H1 (cell line): ENCODE results near the gene C20orf144. TPM values are rescaled to one million over a fixed set of nuclear protein-coding genes. Genes with fewer than 3 reads are reported as not detected.

ENCODE experiments used
- CTCF ChIA-PET: fragments of 300-600 bp; sonication (Branson Sonifier 250); formaldehyde crosslinking; loops from one replicate; lab custom pipeline; 2021; ENCODE audit not compliant: partially characterized antibody; lab: Charles Lee
- POLR2A ChIA-PET: fragments of 300-600 bp; sonication (Branson Sonifier 250); formaldehyde crosslinking; loops from one replicate; lab custom pipeline; 2021; ENCODE audit warnings: inconsistent platforms; ENCODE audit not compliant: partially characterized antibody; lab: Charles Lee
- DNase-seq, 2 experiments: peaks; one replicate each; pipeline versions ENCODE4 v3.0.0 to v3.0.0-alpha.2; 2010 to 2022; ENCODE audit warnings: low spot score in 2 of 2, low read depth in 1 of 2, mixed read lengths in 1 of 2
- FAIRE-seq: peaks from 2 replicates; lab custom pipeline; 2011; peaks lifted over from hg19 to GRCh38; lab: Jason Lieb, UNC
- H2AFZ ChIP-seq: 2 replicates; pipeline ENCODE4 v1.8.1; 2012; ENCODE audit warnings: low read length, inconsistent platforms
- H2AK5ac ChIP-seq: 2 replicates; pipeline ENCODE4 v1.6.1; 2013; ENCODE audit warnings: low read depth, low read length
- H2BK120ac ChIP-seq: replicated peaks from 2 replicates; pipeline ENCODE3; 2013; ENCODE audit warnings: low read depth, low read length, inconsistent platforms
- H2BK12ac ChIP-seq: 2 replicates; pipeline ENCODE4 v1.6.1; 2013; ENCODE audit warnings: low read depth, low read length
- H2BK15ac ChIP-seq: 2 replicates; pipeline ENCODE4 v1.6.1; 2013; ENCODE audit warnings: low read length
- H2BK20ac ChIP-seq: 2 replicates; pipeline ENCODE4 v1.6.1; 2013; ENCODE audit warnings: low read length
- H2BK5ac ChIP-seq: 2 replicates; pipeline ENCODE4 v1.6.1; 2013; ENCODE audit warnings: low read depth, low read length
- H3K14ac ChIP-seq: 2 replicates; pipeline ENCODE4 v1.6.1; 2013; ENCODE audit warnings: inconsistent platforms; ENCODE audit not compliant: insufficient read length
- H3K18ac ChIP-seq: 2 replicates; pipeline ENCODE4 v1.6.1; 2013; ENCODE audit warnings: low read length; ENCODE audit errors: extremely low read depth
- H3K23ac ChIP-seq: 2 replicates; pipeline ENCODE4 v1.6.1; 2013; ENCODE audit warnings: inconsistent platforms; ENCODE audit not compliant: insufficient read length
- H3K23me2 ChIP-seq: 2 replicates; pipeline ENCODE4 v1.6.1; 2013; ENCODE audit warnings: low read depth, low read length
- H3K27ac ChIP-seq: 2 replicates; pipeline ENCODE4 v1.6.1; 2011; ENCODE audit warnings: low read depth, low read length, inconsistent platforms
- H3K27me3 ChIP-seq, 4 experiments: replicated peaks in 1 of 4; 1 replicate in 1 of 4; 2 replicates in 3 of 4; pipeline versions ENCODE4 v1.6.1 to v1.8.1; 2011 to 2013; ENCODE audit warnings: low read length in 3 of 4, mild to moderate bottlenecking in 3 of 4, inconsistent platforms in 2 of 4, mixed read lengths in 2 of 4, moderate library complexity in 1 of 4; ENCODE audit not compliant: control insufficient read depth in 3 of 4, insufficient read depth in 3 of 4; ENCODE audit errors: extremely low read depth in 1 of 4
- H3K36me3 ChIP-seq, 4 experiments: 2 replicates each; pipeline versions ENCODE4 v1.6.1 to v1.8.1; 2011 to 2013; ENCODE audit warnings: mild to moderate bottlenecking in 4 of 4, low read length in 3 of 4, moderate library complexity in 2 of 4, control low read depth in 1 of 4, inconsistent platforms in 1 of 4; ENCODE audit not compliant: insufficient read depth in 4 of 4, control insufficient read depth in 2 of 4
- H3K4ac ChIP-seq: replicated peaks from 2 replicates; pipeline ENCODE3; 2013; ENCODE audit warnings: low read length, low read depth, mixed read lengths, inconsistent platforms; ENCODE audit not compliant: insufficient read length
- H3K4me1 ChIP-seq, 4 experiments: replicated peaks in 1 of 4; 1 replicate in 1 of 4; 2 replicates in 3 of 4; pipeline versions ENCODE4 v1.6.1 to v1.8.1; 2011 to 2013; ENCODE audit warnings: low read length in 3 of 4, inconsistent platforms in 2 of 4, mixed read lengths in 1 of 4; ENCODE audit not compliant: insufficient read depth in 4 of 4, control insufficient read depth in 3 of 4
- H3K4me2 ChIP-seq, 2 experiments: 2 replicates each; pipeline versions ENCODE4 v1.6.1 to v1.8.1; 2011 to 2013; ENCODE audit warnings: low read depth in 2 of 2, low read length in 2 of 2, control low read depth in 1 of 2, inconsistent platforms in 1 of 2, mild to moderate bottlenecking in 1 of 2; ENCODE audit not compliant: insufficient read depth in 1 of 2
- H3K4me3 ChIP-seq, 4 experiments: fragments of 200-600, 300-600 bp in 1 of 4; sonication (generic), shearing (Covaris generic), sonication (Bioruptor Twin) in 1 of 4; 2 replicates each; pipeline versions ENCODE4 v1.5.1 to v1.8.1; 2011 to 2016; ENCODE audit warnings: low read length in 4 of 4, low read depth in 3 of 4, control low read depth in 2 of 4, inconsistent platforms in 2 of 4, mild to moderate bottlenecking in 2 of 4, mixed read lengths in 1 of 4, moderate library complexity in 1 of 4; ENCODE audit not compliant: insufficient read depth in 2 of 4; ENCODE audit errors: extremely low read depth in 1 of 4
- H3K56ac ChIP-seq: replicated peaks from 2 replicates; pipeline ENCODE3; 2013; ENCODE audit warnings: low read depth, mild to moderate bottlenecking, mixed read lengths, low read length, inconsistent platforms; ENCODE audit not compliant: insufficient read length
- H3K79me1 ChIP-seq: 2 replicates; pipeline ENCODE4 v1.6.1; 2013; ENCODE audit warnings: low read depth, low read length, control low read depth
- H3K79me2 ChIP-seq, 2 experiments: 2 replicates each; pipeline versions ENCODE4 v1.6.1 to v1.8.1; 2012 to 2013; ENCODE audit warnings: low read length in 2 of 2, mild to moderate bottlenecking in 2 of 2, inconsistent platforms in 1 of 2; ENCODE audit not compliant: insufficient read depth in 2 of 2, control insufficient read depth in 1 of 2
- H3K9ac ChIP-seq, 4 experiments: replicated peaks in 1 of 4; 1 replicate in 1 of 4; 2 replicates in 3 of 4; pipeline versions ENCODE4 v1.6.1 to v1.8.1; 2011 to 2013; ENCODE audit warnings: low read depth in 3 of 4, low read length in 3 of 4, control low read depth in 2 of 4, mild to moderate bottlenecking in 2 of 4, moderate library complexity in 2 of 4, inconsistent platforms in 1 of 4; ENCODE audit errors: extremely low read depth in 1 of 4
- H3K9me3 ChIP-seq, 2 experiments: 2 replicates each; pipeline versions ENCODE4 v1.6.1 to v1.8.1; 2012 to 2013; ENCODE audit warnings: mild to moderate bottlenecking in 2 of 2, moderate library complexity in 2 of 2, control low read depth in 1 of 2, inconsistent platforms in 1 of 2, low read depth in 1 of 2, low read length in 1 of 2, mixed read lengths in 1 of 2; ENCODE audit not compliant: insufficient read depth in 2 of 2
- H4K20me1 ChIP-seq, 2 experiments: replicated peaks in 1 of 2; 2 replicates each; pipeline versions ENCODE3 to v1.8.1; 2011 to 2013; ENCODE audit warnings: inconsistent platforms in 2 of 2, low read length in 2 of 2, mild to moderate bottlenecking in 1 of 2; ENCODE audit not compliant: insufficient read depth in 2 of 2, control insufficient read depth in 1 of 2
- H4K5ac ChIP-seq: 2 replicates; pipeline ENCODE4 v1.6.1; 2013; ENCODE audit warnings: low read length, low read depth, mixed read lengths, inconsistent platforms; ENCODE audit not compliant: insufficient read length
- H4K8ac ChIP-seq: 2 replicates; pipeline ENCODE4 v1.8.0; 2013; ENCODE audit warnings: mild to moderate bottlenecking, moderate library complexity, low read length, inconsistent platforms; ENCODE audit not compliant: insufficient read depth; ENCODE audit errors: extremely low read depth
- H4K91ac ChIP-seq: replicated peaks from 2 replicates; pipeline ENCODE3; 2013; ENCODE audit warnings: low read length, mixed read lengths, inconsistent platforms; ENCODE audit not compliant: insufficient read length
- BACH1 ChIP-seq: IDR thresholded peaks from 2 replicates; pipeline ENCODE4 v1.6.1; 2012; ENCODE audit warnings: low read length, improper control_type of control experiment
- BCL11A ChIP-seq, 2 experiments: IDR thresholded peaks; one replicate each; pipeline ENCODE4 v1.6.1; 2011; ENCODE audit warnings: low read depth in 2 of 2, low read length in 2 of 2, mild to moderate bottlenecking in 2 of 2
- CBX8 ChIP-seq: fragments of 300-800, 300-1000 bp; sonication (generic); IDR thresholded peaks from 2 replicates; pipeline ENCODE4 v1.7.1; 2016; ENCODE audit warnings: low read depth, low read length, borderline replicate concordance
- CHD2 ChIP-seq: IDR thresholded peaks from 2 replicates; pipeline ENCODE4 v1.6.1; 2012; ENCODE audit warnings: low read length, improper control_type of control experiment
- EGR1 ChIP-seq: IDR thresholded peaks from 2 replicates; pipeline ENCODE4 v1.6.1; 2011; ENCODE audit warnings: low read depth, low read length, borderline replicate concordance
- GABPA ChIP-seq: IDR thresholded peaks from 2 replicates; pipeline ENCODE4 v1.6.1; 2011; ENCODE audit warnings: mild to moderate bottlenecking, low read length, moderate library complexity, borderline replicate concordance; ENCODE audit not compliant: insufficient read depth
- JUN ChIP-seq: IDR thresholded peaks from 2 replicates; pipeline ENCODE4 v1.6.1; 2011; ENCODE audit warnings: low read depth, mild to moderate bottlenecking, improper control_type of control experiment, low read length
- NANOG ChIP-seq: IDR thresholded peaks from 2 replicates; pipeline ENCODE4 v1.6.1; 2011; ENCODE audit warnings: low read length, low read depth, mild to moderate bottlenecking, inconsistent platforms; ENCODE audit not compliant: insufficient read depth, poor library complexity, severe bottlenecking
- POLR2AphosphoS5 ChIP-seq: IDR thresholded peaks from 2 replicates; pipeline ENCODE4 v1.6.1; 2011; ENCODE audit warnings: low read depth, low read length
- SAP30 ChIP-seq: fragments of 300-600 bp; sonication (generic); IDR thresholded peaks from 2 replicates; pipeline ENCODE4 v1.7.1; 2012; ENCODE audit warnings: low read length, moderate library complexity, mild to moderate bottlenecking, inconsistent platforms; ENCODE audit not compliant: insufficient read depth, insufficient replicate concordance
- SIN3A ChIP-seq, 2 experiments: IDR thresholded peaks in 1 of 2; conservative IDR thresholded peaks in 1 of 2; 2 replicates each; pipeline ENCODE4 v1.6.1; 2011 to 2012; ENCODE audit warnings: low read length in 2 of 2, improper control_type of control experiment in 1 of 2, low read depth in 1 of 2, mild to moderate bottlenecking in 1 of 2
- SP2 ChIP-seq: IDR thresholded peaks from 2 replicates; pipeline ENCODE4 v1.6.1; 2012; ENCODE audit warnings: mild to moderate bottlenecking, low read length, inconsistent platforms
- TAF1 ChIP-seq: IDR thresholded peaks from 2 replicates; pipeline ENCODE4 v1.6.1; 2011; ENCODE audit warnings: mild to moderate bottlenecking, low read depth, low read length
- TBP ChIP-seq: IDR thresholded peaks from 2 replicates; pipeline ENCODE4 v1.6.1; 2011; ENCODE audit warnings: low read depth, low read length, improper control_type of control experiment
- WGBS, 2 experiments: shearing (Covaris generic) in 1 of 2; methylation state at CpG; one replicate each; pipeline versions ENCODE4 v1.1.6 to v1.1.7; 2013 to 2015; ENCODE audit warnings: low lambda C conversion rate in 2 of 2, mixed read lengths in 2 of 2, inconsistent platforms in 1 of 2, low coverage in 1 of 2, missing lambda C conversion rate in 1 of 2; ENCODE audit not compliant: insufficient replicate concordance in 2 of 2, insufficient coverage in 1 of 2, insufficient read length in 1 of 2; ENCODE audit errors: extremely low coverage in 1 of 2, missing lambda C conversion rate in 1 of 2; 5-methylcytosine and 5-hydroxymethylcytosine counted together
- polyA plus RNA-seq, 7 experiments: library from polyadenylated mRNA; depleted of rRNA in 3 of 7; stranded (reverse) in 5 of 7; unstranded in 2 of 7; fragments of >200 nt in 5 of 7; fragments of 200-250 nt in 2 of 7; gene quantifications; 1 replicate in 5 of 7; 2 replicates in 1 of 7; 4 replicates in 1 of 7; pipeline versions ENCODE4 v1.2.1 to v1.2.3, GENCODE V29; 2011 to 2013; ENCODE audit warnings: missing spikeins in 2 of 7, mixed read lengths in 2 of 7
- total RNA-seq: library from RNA; stranded (reverse); fragmentation: NEBNext Ultra II Directional; extraction: Animal tissue kit (Norgen Biotek cat#: 25700); gene quantifications from 2 replicates; pipeline ENCODE4 v1.2.1, GENCODE V29; 2021

Gene C20orf144
- total and polyA plus RNA-seq, 2 of the 8 experiments (the other 6 are each of a cell fraction or from before 2014, with no cell fraction given) = 0.21 to 0.24 TPM

DNA sequence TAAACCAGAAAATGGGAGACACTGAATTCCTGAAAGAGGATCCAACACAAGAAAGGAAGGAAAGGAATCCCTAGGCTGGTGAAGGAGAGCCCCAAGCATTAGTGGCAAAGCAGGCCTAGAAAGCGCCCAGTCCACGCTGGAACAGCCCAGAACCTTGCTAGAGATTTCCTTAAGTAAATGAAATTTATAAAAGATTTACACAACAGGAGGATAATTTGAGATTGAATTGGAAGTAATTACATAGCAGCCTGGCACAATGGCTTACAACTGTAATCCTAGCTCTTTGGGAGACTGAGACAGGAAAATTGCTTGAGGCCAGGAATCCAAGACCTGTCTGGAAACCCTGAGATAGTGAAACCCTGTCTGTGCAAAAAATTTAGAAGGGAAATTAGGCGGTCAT, 26.8 kb upstream of the C20orf144 start:
- no peak for DNase-seq
- Histone ChIP-seq H2BK120ac (no peak overlapping the region), H2AK5ac (no peak overlapping the region), H3K9me3 (no peaks in the 10 kb centered on the region), H3K79me1 (no peaks in the 10 kb centered on the region), H3K9ac (no peak overlapping the region), H4K5ac (no peak overlapping the region), H3K18ac (no peak overlapping the region), H4K20me1 (no peaks in the 10 kb centered on the region), H3K56ac (no peak overlapping the region), H3K27me3 (no peaks in the 10 kb centered on the region), H3K36me3 (peaks cover under 1 to 23% (median 5%) of the 10 kb centered on the region in 4 experiments; a peak in 5 of 8 replicates), H2BK20ac (no peak overlapping the region), H3K4ac (no peak overlapping the region), H3K14ac (no peak overlapping the region), H3K79me2 (no peaks in the 10 kb centered on the region), H3K4me2 (no peak overlapping the region), H3K4me3 (no peak overlapping the region), H2AFZ (no peak overlapping the region), H3K27ac (no peak overlapping the region), H3K23me2 (no peaks in the 10 kb centered on the region), H2BK5ac (no peak overlapping the region), H2BK12ac (no peak overlapping the region), H2BK15ac (no peak overlapping the region), H3K4me1 (no peaks in the 10 kb centered on the region), H4K8ac (no peak overlapping the region), H4K91ac (no peak overlapping the region), H3K23ac (no peak overlapping the region)
- CTCF ChIA-PET = no interaction called here
- POLR2A ChIA-PET = interaction anchor here (0.5 to 0.6 kb wide), 2 partner anchors 86 to 143 kb away, joined by 3 read pairs; no protein-coding TSS in a partner anchor
- 94% methylated on average over 3 of the region's 3 CpGs; no CpG with 5 or more reads in 1 of the 2 experiments for WGBS, 2 experiments
- no peak for FAIRE-seq
- no peak for TF ChIP-seq SAP30
- TF ChIP-seq POLR2AphosphoS5 = no peak
- no peak for TF ChIP-seq EGR1
- no peak for TF ChIP-seq NANOG
- TF ChIP-seq CHD2 = no peak
- no peak for TF ChIP-seq BACH1
- no peak for TF ChIP-seq TBP
- no peak for TF ChIP-seq SP2
- no peak for TF ChIP-seq TAF1
- no peak for TF ChIP-seq GABPA
- TF ChIP-seq SIN3A (conservative IDR thresholded peaks at IDR 0.05 in 1 of 2, IDR thresholded peaks at IDR 0.05 in 1 of 2; ENCODE audit: low read depth in 1 of 2, low read length in 2 of 2) = no peak
- TF ChIP-seq BCL11A (IDR thresholded peaks at IDR 0.05; ENCODE audit: low read depth in 2 of 2, low read length in 2 of 2) = no peak
- no peak for TF ChIP-seq JUN
- no peak for TF ChIP-seq CBX8
